ENCODE measurements around the gene ITGB3.
"Not testable (repeated sequence)": the region's sequence is repeated elsewhere in the genome, so short reads cannot be mapped to it uniquely, and the experiment has no call there.

Gene ITGB3

DNA sequence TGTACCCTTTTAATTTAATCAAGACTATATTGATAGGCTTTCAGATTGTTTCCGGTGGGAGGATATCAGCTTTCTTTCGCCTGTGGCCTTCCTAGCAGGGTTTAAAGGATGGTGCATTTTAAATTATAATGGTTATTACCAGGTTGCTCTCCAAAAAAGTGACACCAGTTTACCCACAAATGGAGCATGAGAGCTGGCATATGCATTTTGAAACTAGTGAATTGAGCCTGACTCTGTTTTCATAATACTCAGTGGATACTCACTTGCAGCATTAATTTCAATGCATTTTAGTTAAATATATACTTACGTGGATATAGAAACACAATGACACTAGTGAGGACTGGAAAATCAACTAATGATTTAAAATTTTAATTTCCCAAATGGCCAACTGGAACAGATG lies 38.7 kb upstream of the ITGB3 start:
- TF ChIP-seq, protein P1, sequence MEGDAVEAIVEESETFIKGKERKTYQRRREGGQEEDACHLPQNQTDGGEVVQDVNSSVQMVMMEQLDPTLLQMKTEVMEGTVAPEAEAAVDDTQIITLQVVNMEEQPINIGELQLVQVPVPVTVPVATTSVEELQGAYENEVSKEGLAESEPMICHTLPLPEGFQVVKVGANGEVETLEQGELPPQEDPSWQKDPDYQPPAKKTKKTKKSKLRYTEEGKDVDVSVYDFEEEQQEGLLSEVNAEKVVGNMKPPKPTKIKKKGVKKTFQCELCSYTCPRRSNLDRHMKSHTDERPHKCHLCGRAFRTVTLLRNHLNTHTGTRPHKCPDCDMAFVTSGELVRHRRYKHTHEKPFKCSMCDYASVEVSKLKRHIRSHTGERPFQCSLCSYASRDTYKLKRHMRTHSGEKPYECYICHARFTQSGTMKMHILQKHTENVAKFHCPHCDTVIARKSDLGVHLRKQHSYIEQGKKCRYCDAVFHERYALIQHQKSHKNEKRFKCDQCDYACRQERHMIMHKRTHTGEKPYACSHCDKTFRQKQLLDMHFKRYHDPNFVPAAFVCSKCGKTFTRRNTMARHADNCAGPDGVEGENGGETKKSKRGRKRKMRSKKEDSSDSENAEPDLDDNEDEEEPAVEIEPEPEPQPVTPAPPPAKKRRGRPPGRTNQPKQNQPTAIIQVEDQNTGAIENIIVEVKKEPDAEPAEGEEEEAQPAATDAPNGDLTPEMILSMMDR (IDR thresholded peaks at IDR 0.05; ENCODE audit: unreplicated experiment in 3 of 3): no peak
- Mint-ChIP-seq H3K4me1 (peaks cover 31% of the 10 kb centered on the region), H3K4me3 (no peak overlapping the region), H3K27ac (no peak overlapping the region), H3K36me3 (ENCODE audit: low read depth) (no peaks in the 10 kb centered on the region), H3K27me3 (ENCODE audit: low read depth) (peaks cover 9% of the 10 kb centered on the region), H3K9me3 (no peaks in the 10 kb centered on the region)

DNA sequence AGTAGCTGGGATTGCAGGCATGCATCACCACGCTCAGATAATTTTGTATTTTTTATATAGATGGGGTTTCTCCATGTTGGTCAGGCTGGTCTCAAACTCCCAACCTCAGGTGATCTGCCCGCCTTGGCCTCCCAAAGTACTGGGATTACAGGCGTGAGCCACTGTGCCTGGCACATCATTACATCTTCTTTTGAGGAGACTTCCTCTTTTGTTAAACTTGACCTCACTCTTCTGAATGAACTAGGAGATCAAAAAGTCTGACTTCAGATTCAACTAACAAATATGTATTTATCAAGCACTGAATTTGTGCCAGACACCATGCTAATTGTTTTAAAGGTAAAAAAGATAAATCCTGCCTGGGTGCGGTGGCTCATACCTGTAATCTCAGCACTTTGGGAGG lies 36.8 kb upstream of the ITGB3 start:
- not testable (repeated sequence) for H3K9me3 Mint-ChIP-seq; H3K27ac Mint-ChIP-seq; H3K4me3 Mint-ChIP-seq; H3K36me3 Mint-ChIP-seq (ENCODE audit: low read depth)
- peaks cover 30% of the 10 kb centered on the region for H3K4me1 Mint-ChIP-seq
- H3K27me3 Mint-ChIP-seq (ENCODE audit: low read depth): peaks cover 18% of the 10 kb centered on the region

DNA sequence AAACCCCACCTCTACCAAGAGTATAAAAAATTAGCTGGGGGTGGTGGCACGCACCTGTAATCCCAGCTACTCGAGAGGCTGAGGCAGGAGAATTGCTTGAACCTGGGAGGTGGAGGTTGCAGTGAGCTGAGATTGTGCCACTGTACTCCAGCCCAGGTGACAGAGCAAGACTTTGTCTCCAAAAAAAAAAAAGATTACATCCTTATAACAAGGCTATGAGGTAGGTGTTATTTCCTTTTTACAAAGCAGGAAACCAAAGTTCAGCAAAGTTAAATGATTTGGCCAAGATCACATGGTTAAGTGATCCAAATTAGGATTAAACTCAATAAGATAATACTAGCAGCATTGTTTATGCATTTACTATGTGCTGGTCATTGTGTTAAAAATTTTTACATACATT lies 36.3 kb upstream of the ITGB3 start:
- not testable (repeated sequence) for H3K36me3 Mint-ChIP-seq (ENCODE audit: low read depth); H3K4me3 Mint-ChIP-seq; H3K27ac Mint-ChIP-seq; H3K9me3 Mint-ChIP-seq
- H3K27me3 Mint-ChIP-seq (ENCODE audit: low read depth): peaks cover 18% of the 10 kb centered on the region
- H3K4me1 Mint-ChIP-seq: peaks cover 26% of the 10 kb centered on the region

DNA sequence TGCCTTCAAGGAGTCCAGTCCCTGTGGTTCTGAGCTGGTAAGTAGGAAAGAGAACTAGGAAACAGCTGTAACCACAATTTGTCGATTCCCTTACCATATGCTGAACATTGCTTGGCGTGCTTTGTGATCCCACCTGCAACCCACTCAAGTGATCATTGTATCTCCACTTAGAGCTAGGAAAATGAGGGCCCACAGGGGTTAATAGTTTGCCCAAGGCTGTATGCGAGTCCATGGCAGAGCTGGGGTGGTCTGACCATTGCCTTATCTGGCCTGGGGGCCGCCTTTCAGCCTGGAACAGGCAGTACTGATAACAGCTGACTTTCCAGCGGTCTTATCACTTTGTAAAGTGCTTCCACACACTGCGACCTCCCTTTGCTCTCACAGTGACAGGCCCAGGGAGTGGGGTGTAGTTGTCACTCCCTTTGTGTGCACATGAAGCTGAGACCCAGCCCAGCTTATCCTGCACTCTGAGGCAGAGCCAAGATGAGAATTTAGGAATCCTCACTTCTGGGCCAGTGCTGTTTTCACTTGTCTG lies 34.7 kb upstream of the ITGB3 start:
- Mint-ChIP-seq H3K4me1 (peaks cover 14% of the 10 kb centered on the region), H3K27ac (no peak overlapping the region)

DNA sequence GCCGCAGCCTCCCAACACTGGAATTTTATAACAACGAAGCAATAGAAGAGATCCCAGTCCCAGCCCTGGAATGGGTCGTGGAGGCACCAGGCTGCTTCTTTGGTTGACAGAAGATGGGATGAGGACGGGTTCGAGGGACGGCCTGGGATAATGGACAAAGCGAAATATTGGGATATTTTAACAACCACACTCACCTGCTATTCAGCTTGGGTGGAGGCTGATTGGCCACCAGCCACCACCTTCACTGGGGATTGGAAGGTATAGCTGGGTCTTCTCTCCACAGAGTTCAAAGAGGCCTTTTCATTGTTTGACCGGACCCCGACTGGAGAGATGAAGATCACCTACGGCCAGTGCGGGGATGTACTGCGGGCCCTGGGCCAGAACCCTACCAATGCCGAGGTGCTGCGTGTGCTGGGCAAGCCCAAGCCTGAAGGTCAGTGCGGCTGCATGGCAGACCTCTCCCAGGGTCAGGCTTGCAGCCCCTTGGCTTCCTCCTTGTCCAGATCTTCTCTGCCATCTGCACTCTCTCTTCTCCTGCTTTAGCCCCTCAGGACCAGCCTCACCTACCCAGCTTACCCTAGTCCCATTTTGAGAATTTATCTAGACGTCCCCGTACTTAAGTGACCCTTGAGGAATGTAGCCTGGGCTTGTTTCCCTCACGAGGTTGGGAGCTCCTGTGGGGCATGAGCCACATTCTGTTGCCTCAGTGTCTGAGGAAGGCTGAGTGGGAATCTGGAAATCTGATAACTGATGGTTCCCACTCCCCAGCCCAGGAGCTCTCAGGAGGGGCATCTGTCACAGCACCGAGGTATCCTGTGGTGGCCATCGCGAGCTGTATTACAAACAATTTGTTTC lies 33.8 kb upstream of the ITGB3 start:
- peaks cover 18% of the 10 kb centered on the region for H3K27me3 Mint-ChIP-seq (ENCODE audit: low read depth)
- TF ChIP-seq, protein P1 (IDR thresholded peaks at IDR 0.05; ENCODE audit: unreplicated experiment in 3 of 3): no peak
- H3K36me3 Mint-ChIP-seq (ENCODE audit: low read depth): peaks cover 3% of the 10 kb centered on the region
- H3K4me3 Mint-ChIP-seq: no peak overlapping the region
- peaks cover 7% of the 10 kb centered on the region for H3K9me3 Mint-ChIP-seq
- H3K27ac Mint-ChIP-seq: peak overlapping the region in 2 of 3 experiments; percentile 11 to 17
- H3K4me1 Mint-ChIP-seq: peaks cover 21% of the 10 kb centered on the region

More for the DNA sequence above, 34.7 kb upstream of the ITGB3 start:
- Mint-ChIP-seq H3K27me3 (ENCODE audit: low read depth) (peaks cover 18% of the 10 kb centered on the region), H3K4me3 (no peak overlapping the region), H3K36me3 (ENCODE audit: low read depth) (peaks cover 3% of the 10 kb centered on the region), H3K9me3 (peaks cover 4% of the 10 kb centered on the region)
- TF ChIP-seq, protein P1 (IDR thresholded peaks at IDR 0.05; ENCODE audit: unreplicated experiment in 3 of 3): no peak

DNA sequence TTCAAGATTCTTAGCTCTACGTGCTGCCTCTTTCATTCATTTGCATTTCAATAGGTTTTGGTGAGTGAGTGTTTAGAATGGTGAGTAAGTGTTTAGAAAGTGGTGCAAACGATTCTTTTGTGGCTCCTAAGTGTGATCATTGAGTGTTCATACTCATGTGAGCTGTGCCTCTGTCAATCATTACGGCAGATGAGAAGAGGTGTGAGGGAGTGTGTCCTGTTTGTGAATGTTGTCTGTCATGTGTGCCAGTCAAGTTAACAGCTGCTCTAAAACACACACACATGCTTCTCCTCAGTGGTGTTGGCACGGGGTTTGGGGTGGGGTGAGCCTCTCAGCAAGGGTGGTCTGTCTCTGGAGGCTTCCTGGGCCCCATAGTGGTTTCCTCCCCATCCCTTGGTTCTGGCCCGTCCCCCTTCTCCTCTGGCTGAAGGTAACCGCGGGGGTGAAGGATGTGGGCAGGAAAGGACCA lies 33.1 kb upstream of the ITGB3 start:
- TF ChIP-seq, protein P1 (IDR thresholded peaks at IDR 0.05; ENCODE audit: unreplicated experiment in 3 of 3): no peak
- Mint-ChIP-seq H3K27ac (peak overlapping the region in 2 of 3 experiments; percentile 11 to 17), H3K27me3 (ENCODE audit: low read depth) (peaks cover 18% of the 10 kb centered on the region), H3K4me1 (peaks cover 28% of the 10 kb centered on the region), H3K4me3 (no peak overlapping the region), H3K9me3 (peaks cover 7% of the 10 kb centered on the region), H3K36me3 (ENCODE audit: low read depth) (peaks cover 3% of the 10 kb centered on the region)

DNA sequence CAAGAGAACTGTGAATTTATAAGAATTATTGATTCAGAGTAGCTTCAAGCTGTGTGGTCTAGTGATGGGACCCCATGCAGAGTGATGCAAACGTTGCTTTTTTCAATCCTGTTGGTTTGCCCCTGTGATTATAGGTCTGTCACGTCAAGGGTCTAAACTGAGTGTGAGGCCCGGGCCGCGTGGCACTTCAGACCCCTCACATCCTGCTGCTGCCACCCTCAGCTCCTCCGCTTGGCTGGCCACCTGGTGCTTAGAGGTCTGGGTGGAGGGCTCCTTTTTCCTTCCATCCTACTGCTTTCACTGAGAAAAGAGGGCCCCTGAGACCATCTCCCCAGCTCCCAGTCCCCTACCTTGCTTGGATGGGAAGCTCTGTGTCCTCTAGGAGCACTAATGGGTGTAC lies 32.5 kb upstream of the ITGB3 start:
- TF ChIP-seq, protein P1 (IDR thresholded peaks at IDR 0.05; ENCODE audit: unreplicated experiment in 3 of 3): no peak

More for the DNA sequence above, 32.5 kb upstream of the ITGB3 start:
- H3K36me3 Mint-ChIP-seq (ENCODE audit: low read depth): peaks cover 3% of the 10 kb centered on the region
- H3K27ac Mint-ChIP-seq: no peak overlapping the region
- peaks cover 18% of the 10 kb centered on the region for H3K27me3 Mint-ChIP-seq (ENCODE audit: low read depth)
- H3K4me1 Mint-ChIP-seq: peaks cover 34% of the 10 kb centered on the region
- H3K4me3 Mint-ChIP-seq: no peak overlapping the region
- peaks cover 7% of the 10 kb centered on the region for H3K9me3 Mint-ChIP-seq
